GM12878 (cell line): Measurements from ENCODE around the gene PIGBOS1. TPM values are rescaled to one million over a fixed set of nuclear protein-coding genes. Genes with fewer than 3 reads are reported as not detected.
A peak's percentile ranks its signal among the peaks of the same experiment; 100 is the strongest.

Source experiments
- ATAC-seq: fragments of 200-7000 bp; cut with Tn5 transposase; 3 replicates; pipeline ENCODE4 v1.9.1; 2020; ENCODE audit warnings: mild to moderate bottlenecking, moderate library complexity
- BruUV-seq: library from RNA; stranded (reverse); fragments of 400-500 nt; replicated peaks from 2 replicates; lab custom pipeline; 2021; lab: Mats Ljungman, UMichigan
- CTCF ChIA-PET: fragments of 300-600 bp; sonication (Branson Sonifier 250); formaldehyde crosslinking; extraction: SDS; loops from one replicate; lab custom pipeline; 2021; ENCODE audit warnings: inconsistent platforms; lab: Yijun Ruan, JAX
- POLR2A ChIA-PET: fragments of 350-600 bp; formaldehyde crosslinking; extraction: SDS; loops from one replicate; lab custom pipeline; 2021; ENCODE audit warnings: inconsistent platforms; lab: Charles Lee
- RAD21 ChIA-PET: fragments of 300-600 bp; sonication (Branson Sonifier 250); formaldehyde crosslinking; loops from one replicate; lab custom pipeline; 2023; ENCODE audit warnings: antibody characterized with exemption; ENCODE audit not compliant: unreplicated experiment; lab: Charles Lee
- SMC1A ChIA-PET: fragments of 300-600 bp; sonication (Branson Sonifier 250); formaldehyde crosslinking; loops from one replicate; lab custom pipeline; 2023; ENCODE audit not compliant: unreplicated experiment, uncharacterized antibody; lab: Charles Lee
- DNase-seq: peaks from one replicate; pipeline ENCODE4 v3.0.0-alpha.2; 2011; ENCODE audit warnings: low read depth, low spot score
- FAIRE-seq: peaks from 3 replicates; lab custom pipeline; 2011; peaks lifted over from hg19 to GRCh38; lab: Jason Lieb, UNC
- H2AFZ ChIP-seq: 2 replicates; pipeline ENCODE4 v1.6.0; 2011; ENCODE audit warnings: low read depth, low read length, control low read depth; ENCODE audit not compliant: control insufficient read depth
- H3K27ac ChIP-seq: 2 replicates; pipeline ENCODE4 v1.5.1; 2011; ENCODE audit warnings: control low read depth; ENCODE audit not compliant: control insufficient read depth, insufficient read depth
- H3K27me3 ChIP-seq, 2 experiments: replicated peaks in 1 of 2; 2 replicates each; pipeline versions ENCODE4 v1.6.0 to v1.6.1; 2011; ENCODE audit warnings: low read length in 1 of 2; ENCODE audit not compliant: control insufficient read depth in 2 of 2, insufficient read depth in 2 of 2
- H3K36me3 ChIP-seq, 2 experiments: 2 replicates each; pipeline ENCODE4 v1.5.1; 2011; ENCODE audit warnings: low read length in 1 of 2; ENCODE audit not compliant: control insufficient read depth in 2 of 2, insufficient read depth in 2 of 2
- H3K4me1 ChIP-seq: 2 replicates; pipeline ENCODE4 v1.6.1; 2011; ENCODE audit warnings: mild to moderate bottlenecking, low read length, moderate library complexity, mixed read lengths; ENCODE audit not compliant: control insufficient read depth, insufficient read depth
- H3K4me2 ChIP-seq: 2 replicates; pipeline ENCODE4 v1.6.0; 2011; ENCODE audit warnings: control low read depth; ENCODE audit not compliant: control insufficient read depth, insufficient read depth
- H3K4me3 ChIP-seq: fragments of 200-600 bp; sonication (generic); 2 replicates; pipeline ENCODE4 v1.5.1; 2016
- H3K79me2 ChIP-seq: 2 replicates; pipeline ENCODE4 v1.6.0; 2011; ENCODE audit warnings: low read length; ENCODE audit not compliant: control insufficient read depth, insufficient read depth
- H3K9ac ChIP-seq: 2 replicates; pipeline ENCODE4 v1.8.0; 2011; ENCODE audit warnings: low read length, control low read depth, mixed read lengths; ENCODE audit not compliant: control insufficient read depth, insufficient read depth
- H3K9me3 ChIP-seq: replicated peaks from 3 replicates; pipeline ENCODE4 v1.5.1; 2011; ENCODE audit warnings: mild to moderate bottlenecking, low read length; ENCODE audit not compliant: control insufficient read depth, insufficient read depth
- H4K20me1 ChIP-seq: 2 replicates; pipeline ENCODE4 v1.6.0; 2011; ENCODE audit not compliant: control insufficient read depth, insufficient read depth
- ATF7 ChIP-seq: fragments of 450-650 bp; IDR thresholded peaks from 2 replicates; pipeline ENCODE4 v1.6.1; 2016; ENCODE audit warnings: low read depth, mild to moderate bottlenecking
- BRCA1 ChIP-seq: IDR thresholded peaks from 2 replicates; pipeline ENCODE4 v1.6.1; 2011; ENCODE audit warnings: low read depth, low read length, improper control_type of control experiment
- CBFB ChIP-seq: IDR thresholded peaks from 2 replicates; pipeline ENCODE4 v1.6.1; 2016; ENCODE audit warnings: antibody characterized with exemption, low read depth
- CHD1 ChIP-seq: IDR thresholded peaks from 2 replicates; pipeline ENCODE4 v1.6.1; 2012; ENCODE audit warnings: low read depth, low read length, improper control_type of control experiment
- NKRF ChIP-seq: fragments of 450-650 bp; conservative IDR thresholded peaks from 2 replicates; pipeline ENCODE4 v1.6.1; 2017; ENCODE audit warnings: mild to moderate bottlenecking, moderate library complexity
- NRF1 ChIP-seq: conservative IDR thresholded peaks from 2 replicates; pipeline ENCODE4 v1.6.1; 2011; ENCODE audit warnings: mild to moderate bottlenecking, low read depth, low read length, improper control_type of control experiment
- RCOR1 ChIP-seq: conservative IDR thresholded peaks from 2 replicates; pipeline ENCODE4 v1.6.1; 2012; ENCODE audit warnings: low read depth, low read length, improper control_type of control experiment
- SMARCA5 ChIP-seq: fragments of 450-650 bp; IDR thresholded peaks from 2 replicates; pipeline ENCODE4 v1.6.1; 2017; ENCODE audit warnings: mild to moderate bottlenecking
- STAT1 ChIP-seq: fragments of 450-650 bp; conservative IDR thresholded peaks from 2 replicates; pipeline ENCODE4 v1.6.1; 2014; ENCODE audit warnings: antibody characterized with exemption, mild to moderate bottlenecking
- ZNF217 ChIP-seq: fragments of 450-650 bp; IDR thresholded peaks from 2 replicates; pipeline ENCODE4 v1.6.1; 2017; ENCODE audit warnings: antibody characterized with exemption, mild to moderate bottlenecking
- ZNF687 ChIP-seq: fragments of 450-650 bp; IDR thresholded peaks from 2 replicates; pipeline ENCODE4 v1.6.1; 2017; ENCODE audit warnings: mild to moderate bottlenecking, moderate library complexity
- WGBS: methylation state at CpG from one replicate; pipeline ENCODE4 v1.1.6; 2016; ENCODE audit warnings: low lambda C conversion rate; ENCODE audit not compliant: insufficient replicate concordance, insufficient coverage; ENCODE audit errors: missing lambda C conversion rate; 5-methylcytosine and 5-hydroxymethylcytosine counted together
- in situ Hi-C: fragments of 300-500 bp; cut with MboI; formaldehyde crosslinking; loops from 9 replicates; pipeline ENCODE4 v1.14.3; 2018; ENCODE audit warnings: mixed read lengths
- intact Hi-C: fragments of 100-400 bp; cut with micrococcal nuclease; formaldehyde crosslinking; loops from one replicate; pipeline ENCODE4 v1.14.2; 2022; ENCODE audit not compliant: unreplicated experiment
- polyA plus RNA-seq, 11 experiments: library from polyadenylated mRNA; depleted of rRNA in 4 of 11; unstranded in 6 of 11; stranded (reverse) in 5 of 11; fragments of >200 nt; fragmentation: Nextera tagmentation in 4 of 11; fragmentation: Illumina TruSeq in 1 of 11; extraction: Ambion mirVana in 4 of 11; extraction: Trizol in 1 of 11; gene quantifications; 1 replicate in 1 of 11; 2 replicates in 10 of 11; pipeline versions ENCODE4 v1.2.1 to v1.2.3, GENCODE V29; 2011 to 2016; ENCODE audit warnings: inconsistent platforms in 2 of 11, missing spikeins in 2 of 11, low read depth in 1 of 11
- total RNA-seq, 4 experiments: library from RNA; depleted of rRNA in 3 of 4; stranded (reverse); fragments of >200 nt in 3 of 4; fragmentation: Illumina TruSeq in 1 of 4; extraction: Trizol in 1 of 4; gene quantifications; 2 replicates each; pipeline versions ENCODE4 v1.2.1 to v1.2.3, GENCODE V29; 2013 to 2021

The PIGBOS1 gene
- total and polyA plus RNA-seq, 10 of the 15 experiments (the other 5 are each of a cell fraction or from before 2014, with no cell fraction given): 7.1 to 24.7 (median 10.2) TPM

GRCh38 chr15:55279100-55279745, 39.7 kb downstream of the PIGBOS1 start:
- no peaks in the 10 kb centered on the region; a peak in 1 of 4 replicates for H3K36me3 ChIP-seq
- intact Hi-C loops: no loop called here
- H3K9me3 ChIP-seq: no peaks in the 10 kb centered on the region; the same call in 2 of the 3 replicates
- H3K27ac ChIP-seq: peak overlapping the region; percentile 84
- H3K4me2 ChIP-seq: peak overlapping the region; percentile 62
- CTCF ChIA-PET: interaction anchor here (1.0 to 1.1 kb wide), 2 partner anchors 58 to 61 kb away, joined by 3 read pairs; no protein-coding TSS in a partner anchor
- no peak for ATAC-seq
- in situ Hi-C loops: no loop called here
- POLR2A ChIA-PET: interaction anchor here (0.5 kb wide), 2 partner anchors 15 to 486 kb away, joined by 4 to 9 read pairs; no protein-coding TSS in a partner anchor
- no peaks in the 10 kb centered on the region for H4K20me1 ChIP-seq
- H3K4me3 ChIP-seq: peak overlapping the region; percentile 11; the same call in 1 of the 2 replicates
- TF ChIP-seq NKRF (0 out of 2 replicates have a peak, but pooled peaks have one; percentile 3), NRF1 (no peak), BRCA1 (no peak), RCOR1 (0 out of 2 replicates have a peak, but pooled peaks have one; percentile 24), CBFB (no peak), STAT1 (no peak), SMARCA5 (0 out of 2 replicates have a peak, but pooled peaks have one; percentile 65), ZNF687 (no peak), CHD1 (no peak), ZNF217 (peak; percentile 30; the same call in 1 of the 2 replicates), ATF7 (no peak)
- TF ChIP-seq, all 136 proteins: peak for 4
- Histone ChIP-seq H3K9ac (peak overlapping the region; percentile 31), H3K27me3 (no peaks in the 10 kb centered on the region), H3K79me2 (peaks cover 11% of the 10 kb centered on the region), H3K4me1 (peaks cover 48% of the 10 kb centered on the region), H2AFZ (no peak overlapping the region)
- BruUV-seq: no TSS peak
- ChIA-PET SMC1A (interaction anchor here (6.2 to 11.6 kb wide), 2 partner anchors 21 to 60 kb away, joined by 38 to 110 read pairs; no protein-coding TSS in a partner anchor), RAD21 (interaction anchor here (1.4 to 3.4 kb wide), 2 partner anchors 58 to 62 kb away, joined by 5 to 14 read pairs; no protein-coding TSS in a partner anchor)
- no peak for FAIRE-seq
- WGBS: 41% methylated on average over 2 of the region's 2 CpGs
- DNase-seq: no peak
